IPS DF 6.9 (cell line): Measurements from ENCODE around the gene SF3A2.

ENCODE experiments used
- DNase-seq: peaks from one replicate; pipeline ENCODE4 v3.0.0-alpha.2; 2013; ENCODE audit warnings: low read depth, low spot score
- H3K27ac ChIP-seq: one replicate; pipeline ENCODE4 v1.5.1; 2013; ENCODE audit warnings: low read length, control low read depth
- H3K27me3 ChIP-seq: 2 replicates; pipeline ENCODE4 v1.6.1; 2013; ENCODE audit warnings: mild to moderate bottlenecking, low read length; ENCODE audit not compliant: control insufficient read depth, insufficient read depth
- H3K36me3 ChIP-seq: 2 replicates; pipeline ENCODE4 v1.6.1; 2013; ENCODE audit warnings: low read length; ENCODE audit not compliant: control insufficient read depth, insufficient read depth
- H3K4me1 ChIP-seq: 2 replicates; pipeline ENCODE4 v1.6.1; 2013; ENCODE audit warnings: low read length; ENCODE audit not compliant: control insufficient read depth, insufficient read depth
- H3K4me3 ChIP-seq: 2 replicates; pipeline ENCODE4 v1.5.1; 2013; ENCODE audit warnings: mild to moderate bottlenecking, low read length
- H3K9me3 ChIP-seq: 2 replicates; pipeline ENCODE4 v1.6.1; 2013; ENCODE audit warnings: low read length, inconsistent platforms; ENCODE audit not compliant: control insufficient read depth, insufficient read depth
- WGBS: extraction: QIAGEN DNeasy Blood & Tissue Kit; methylation state at CpG from one replicate; pipeline ENCODE4 v1.1.7; 2013; ENCODE audit warnings: mixed read lengths, missing lambda C conversion rate; ENCODE audit not compliant: insufficient read length, insufficient coverage; 5-methylcytosine and 5-hydroxymethylcytosine counted together

SF3A2 gene

GRCh38 chr19:2286402-2287140 is 49.9 kb downstream of the SF3A2 start:
- H3K9me3 ChIP-seq: no peaks in the 10 kb centered on the region
- H3K27me3 ChIP-seq: peaks cover 42% of the 10 kb centered on the region
- H3K4me3 ChIP-seq: no peak overlapping the region
- WGBS: no CpG with 5 or more reads among the region's 20 CpGs
- no peaks in the 10 kb centered on the region for H3K36me3 ChIP-seq
- H3K4me1 ChIP-seq: peaks cover 7% of the 10 kb centered on the region; the same call in 1 of the 2 replicates
- no peak overlapping the region for H3K27ac ChIP-seq
- DNase-seq: no peak

- Histone ChIP-seq H3K36me3 (no peaks in the 10 kb centered on the region), H3K27ac (no peak overlapping the region), H3K9me3 (no peaks in the 10 kb centered on the region), H3K4me3 (no peak overlapping the region), H3K27me3 (peaks cover 43% of the 10 kb centered on the region), H3K4me1 (peaks cover 4% of the 10 kb centered on the region; the same call in 1 of the 2 replicates)
- DNase-seq: no peak
- WGBS: no CpG with 5 or more reads among the region's 13 CpGs
These were observed 51.1 kb downstream of the SF3A2 start for GRCh38 chr19:2287585-2288337.

- Histone ChIP-seq H3K9me3 (no peaks in the 10 kb centered on the region), H3K36me3 (no peaks in the 10 kb centered on the region), H3K4me1 (peaks cover 4% of the 10 kb centered on the region; the same call in 1 of the 2 replicates), H3K27ac (no peak overlapping the region), H3K27me3 (peaks cover 38% of the 10 kb centered on the region), H3K4me3 (no peak overlapping the region)
- WGBS: no CpG with 5 or more reads among the region's 17 CpGs
- no peak for DNase-seq
These were observed 51.8 kb downstream of the SF3A2 start for GRCh38 chr19:2288338-2288817.

- Histone ChIP-seq H3K27ac (no peak overlapping the region), H3K9me3 (no peaks in the 10 kb centered on the region), H3K4me1 (peaks cover 4% of the 10 kb centered on the region; the same call in 1 of the 2 replicates), H3K27me3 (peaks cover 38% of the 10 kb centered on the region), H3K36me3 (no peaks in the 10 kb centered on the region), H3K4me3 (no peak overlapping the region)
- no peak for DNase-seq
- no CpG with 5 or more reads among the region's 28 CpGs for WGBS
These were observed 52.4 kb downstream of the SF3A2 start for GRCh38 chr19:2288818-2289713.

GRCh38 chr19:2289714-2290435 is 53.3 kb downstream of the SF3A2 start:
- Histone ChIP-seq H3K9me3 (no peaks in the 10 kb centered on the region), H3K4me3 (peak overlapping the region; percentile 2; the same call in 1 of the 2 replicates), H3K27ac (no peak overlapping the region), H3K36me3 (no peaks in the 10 kb centered on the region), H3K27me3 (peaks cover 38% of the 10 kb centered on the region), H3K4me1 (peaks cover 4% of the 10 kb centered on the region; the same call in 1 of the 2 replicates)
- DNase-seq: no peak
- no CpG with 5 or more reads among the region's 74 CpGs for WGBS

GRCh38 chr19:2290441-2291184 is 54.0 kb downstream of the SF3A2 start:
- no peaks in the 10 kb centered on the region for H3K9me3 ChIP-seq
- no CpG with 5 or more reads among the region's 82 CpGs for WGBS
- H3K27me3 ChIP-seq: peaks cover 40% of the 10 kb centered on the region
- H3K27ac ChIP-seq: no peak overlapping the region
- peaks cover 4% of the 10 kb centered on the region; the same call in 1 of the 2 replicates for H3K4me1 ChIP-seq
- H3K36me3 ChIP-seq: no peaks in the 10 kb centered on the region
- peak overlapping the region; percentile 22; the same call in 1 of the 2 replicates for H3K4me3 ChIP-seq
- DNase-seq: no peak

- peaks cover 40% of the 10 kb centered on the region for H3K27me3 ChIP-seq
- H3K9me3 ChIP-seq: no peaks in the 10 kb centered on the region
- H3K4me3 ChIP-seq: peak overlapping the region; percentile 22; the same call in 1 of the 2 replicates
- no peaks in the 10 kb centered on the region for H3K36me3 ChIP-seq
- no peak overlapping the region for H3K27ac ChIP-seq
- H3K4me1 ChIP-seq: peaks cover 4% of the 10 kb centered on the region; the same call in 1 of the 2 replicates
- no peak for DNase-seq
- no CpG with 5 or more reads among the region's 67 CpGs for WGBS
These were observed 54.6 kb downstream of the SF3A2 start for GRCh38 chr19:2291185-2291751.

GRCh38 chr19:2294687-2295335 is 58.2 kb downstream of the SF3A2 start:
- no peak overlapping the region for H3K4me3 ChIP-seq
- no CpG with 5 or more reads among the region's 26 CpGs for WGBS
- H3K27ac ChIP-seq: no peak overlapping the region
- peaks cover 4% of the 10 kb centered on the region; the same call in 1 of the 2 replicates for H3K4me1 ChIP-seq
- no peak for DNase-seq
- H3K9me3 ChIP-seq: no peaks in the 10 kb centered on the region
- H3K36me3 ChIP-seq: no peaks in the 10 kb centered on the region
- peaks cover 26% of the 10 kb centered on the region; the same call in 1 of the 2 replicates for H3K27me3 ChIP-seq
